ENCODE results near the gene C1orf159.
"Not testable (repeated sequence)": the region's sequence is repeated elsewhere in the genome, so short reads cannot be mapped to it uniquely, and the experiment has no call there.

The C1orf159 gene

GRCh38 chr1:1066403-1067283, 49.2 kb downstream of the C1orf159 start:
- H3K9me3 ChIP-seq (ENCODE audit: control insufficient read depth, low read length): no peaks in the 10 kb centered on the region
- no peaks in the 10 kb centered on the region for H3K36me3 ChIP-seq (ENCODE audit: control insufficient read depth, insufficient read depth, low read length)
- no peaks in the 10 kb centered on the region for H3K27me3 ChIP-seq (ENCODE audit: control insufficient read depth, insufficient read depth, low read length)
- no peak overlapping the region for H3K27ac ChIP-seq
- H3K79me2 ChIP-seq: no peaks in the 10 kb centered on the region
- H3K4me1 ChIP-seq: peaks cover 3% of the 10 kb centered on the region
- TF ChIP-seq CTCF (IDR thresholded peaks at IDR 0.05): no peak
- no peak overlapping the region for H3K4me2 ChIP-seq (ENCODE audit: low read length)
- no peak overlapping the region for H2AFZ ChIP-seq
- H3K4me3 ChIP-seq (ENCODE audit: low read depth, low read length): no peak overlapping the region
- no peak overlapping the region for H3K9ac ChIP-seq

GRCh38 chr1:1065940-1066304, 50.0 kb downstream of the C1orf159 start:
- not testable (repeated sequence) for H3K4me3 ChIP-seq (ENCODE audit: low read depth, low read length); H2AFZ ChIP-seq; H3K27me3 ChIP-seq (ENCODE audit: control insufficient read depth, insufficient read depth, low read length); H3K4me1 ChIP-seq; H3K9ac ChIP-seq; H3K79me2 ChIP-seq; H3K36me3 ChIP-seq (ENCODE audit: control insufficient read depth, insufficient read depth, low read length); H3K4me2 ChIP-seq (ENCODE audit: low read length); H3K9me3 ChIP-seq (ENCODE audit: control insufficient read depth, low read length); H3K27ac ChIP-seq

- no peak overlapping the region for H2AFZ ChIP-seq
- TF ChIP-seq CTCF (IDR thresholded peaks at IDR 0.05): no peak
- H3K36me3 ChIP-seq (ENCODE audit: control insufficient read depth, insufficient read depth, low read length): no peaks in the 10 kb centered on the region
- no peaks in the 10 kb centered on the region for H3K79me2 ChIP-seq
- H3K9ac ChIP-seq: no peak overlapping the region
- no peak overlapping the region for H3K27ac ChIP-seq
- no peaks in the 10 kb centered on the region for H3K9me3 ChIP-seq (ENCODE audit: control insufficient read depth, low read length)
- H3K27me3 ChIP-seq (ENCODE audit: control insufficient read depth, insufficient read depth, low read length): no peaks in the 10 kb centered on the region
- peaks cover 3% of the 10 kb centered on the region for H3K4me1 ChIP-seq
- H3K4me2 ChIP-seq (ENCODE audit: low read length): no peak overlapping the region
- no peak overlapping the region for H3K4me3 ChIP-seq (ENCODE audit: low read depth, low read length)
These were observed 50.5 kb downstream of the C1orf159 start for GRCh38 chr1:1065265-1065939.

- Histone ChIP-seq H3K36me3 (ENCODE audit: control insufficient read depth, insufficient read depth, low read length) (no peaks in the 10 kb centered on the region), H3K9ac (no peak overlapping the region), H3K27ac (no peak overlapping the region), H3K4me2 (ENCODE audit: low read length) (peak overlapping the region; percentile 49), H3K27me3 (ENCODE audit: control insufficient read depth, insufficient read depth, low read length) (peaks cover 2% of the 10 kb centered on the region), H3K9me3 (ENCODE audit: control insufficient read depth, low read length) (no peaks in the 10 kb centered on the region), H3K4me3 (ENCODE audit: low read depth, low read length) (no peak overlapping the region), H3K79me2 (no peaks in the 10 kb centered on the region), H3K4me1 (no peaks in the 10 kb centered on the region), H2AFZ (no peak overlapping the region)
- TF ChIP-seq CTCF (IDR thresholded peaks at IDR 0.05): peak; percentile 81
These were observed 51.7 kb downstream of the C1orf159 start for GRCh38 chr1:1063945-1064831.

All from parathyroid adenoma (tissue), 2 donors.